Psoas muscle (tissue), 8 donors: ENCODE results near the gene IL1R1. TPM values are rescaled to one million over a fixed set of nuclear protein-coding genes. Genes with fewer than 3 reads are reported as not detected.

Experiments used
- ATAC-seq, 4 donors: fragments of 200-7000 bp; cut with Tn5 transposase; one replicate each; pipeline ENCODE4 v1.9.1; 2020; ENCODE audit warnings: moderate library complexity in 3 of 4, mild to moderate bottlenecking in 2 of 4
- DNase-seq, 2 donors: peaks; one replicate each; pipeline ENCODE4 v3.0.0-alpha.2; 2020
- H3K27ac ChIP-seq: fragments of 200-600 bp; one replicate; pipeline ENCODE4 v1.8.0; 2022
- H3K27me3 ChIP-seq, 3 donors: fragments of 200-600 bp in 1 of 3; one replicate each; pipeline versions ENCODE4 v1.6.1 to v1.8.0; 2013 to 2022; ENCODE audit warnings: low read length in 2 of 3, mild to moderate bottlenecking in 2 of 3, moderate library complexity in 1 of 3; ENCODE audit not compliant: insufficient read depth in 3 of 3
- H3K36me3 ChIP-seq, 2 donors: fragments of 200-600 bp in 1 of 2; one replicate each; pipeline versions ENCODE4 v1.6.1 to v1.8.0; 2013 to 2022; ENCODE audit warnings: low read depth in 1 of 2, mild to moderate bottlenecking in 1 of 2, moderate library complexity in 1 of 2; ENCODE audit not compliant: insufficient read depth in 1 of 2
- H3K4me1 ChIP-seq: fragments of 200-600 bp; one replicate; pipeline ENCODE4 v1.8.0; 2022
- H3K4me3 ChIP-seq: fragments of 200-600 bp; one replicate; pipeline ENCODE4 v1.8.0; 2022; ENCODE audit warnings: mild to moderate bottlenecking
- H3K9me3 ChIP-seq: fragments of 200-600 bp; one replicate; pipeline ENCODE4 v1.8.0; 2022
- CTCF ChIP-seq: fragments of 200-600 bp; IDR thresholded peaks from one replicate; pipeline ENCODE4 v1.8.0; 2022; ENCODE audit warnings: antibody characterized with exemption
- WGBS, 3 donors: extraction: QIAGEN DNeasy Blood & Tissue Kit; methylation state at CpG; one replicate each; pipeline versions ENCODE4 v1.1.6 to v1.1.7; 2013; 5-methylcytosine and 5-hydroxymethylcytosine counted together
- intact Hi-C, 2 donors: fragments of 100-400 bp; cut with DNase I; formaldehyde crosslinking; loops; one replicate each; pipeline versions ENCODE4 v1.11.0 to v1.14.2; 2022
- polyA plus RNA-seq, 3 donors: library from polyadenylated mRNA; stranded (reverse); fragments of 200-250 nt; gene quantifications; one replicate each; pipeline ENCODE4 v1.2.3, GENCODE V29; 2013
- total RNA-seq, 4 donors: library from RNA; stranded (reverse); fragmentation: NEBNext Ultra II Directional in 2 of 4; extraction: Animal tissue kit (Norgen Biotek cat#: 25700) in 2 of 4; gene quantifications; one replicate each; pipeline versions ENCODE4 v1.2.1 to v1.2.4, GENCODE V29; 2021 to 2023
- donor health status: healthy with polysubstance abuse.
- donor health status: DM: no; HTN: no; CAD: no; lungs with moderate emphysema.
- donor health status: Bipolar disorder and iron deficiency.
- donor health status: healthy.
- donor health status: DM: yes; HTN: yes; CAD: no.
- donor health status: DM: no; HTN: no; CAD: no.
- donor health status: DM: no; HTN: no; CAD: no.
- donor health status: DM: yes; HTN: yes; CAD: no.

The IL1R1 gene
- total and polyA plus RNA-seq, 7 donors = 10.4 to 39.8 (median 15.9) TPM

- no peak for DNase-seq
- intact Hi-C loops = no loop called here
- 81 to 89% (median 83%) methylated on average over 4 of the region's 4 CpGs for WGBS, 3 donors
Observed at GRCh38 chr2:102138331-102138730, 4.2 kb upstream of the IL1R1 start.

GRCh38 chr2:102139851-102140250, 2.7 kb upstream of the IL1R1 start:
- Histone ChIP-seq H3K9me3 (no peaks in the 10 kb centered on the region), H3K4me1 (peaks cover 14% of the 10 kb centered on the region), H3K4me3 (no peak overlapping the region), H3K36me3 (no peaks in the 10 kb centered on the region), H3K27me3 (no peaks in the 10 kb centered on the region), H3K27ac (no peak overlapping the region)
- no peak for DNase-seq
- ATAC-seq = no peak
- TF ChIP-seq CTCF = no peak
- WGBS, 3 donors = 64 to 67% (median 66%) methylated on average over 1 of the region's 1 CpG
- intact Hi-C loops = loop anchor here in 1 of 2 donors (5.0 kb wide), 1 partner anchor 38 kb away; no protein-coding TSS in a partner anchor

More at GRCh38 chr2:102138331-102138730, 4.2 kb upstream of the IL1R1 start:
- no peak overlapping the region for H3K4me3 ChIP-seq
- no peaks in the 10 kb centered on the region for H3K27me3 ChIP-seq
- peaks cover 12% of the 10 kb centered on the region for H3K4me1 ChIP-seq
- no peak for ATAC-seq
- H3K9me3 ChIP-seq = no peaks in the 10 kb centered on the region
- H3K36me3 ChIP-seq = no peaks in the 10 kb centered on the region
- no peak for TF ChIP-seq CTCF
- no peak overlapping the region for H3K27ac ChIP-seq

GRCh38 chr2:102140377-102140776, 2.2 kb upstream of the IL1R1 start:
- intact Hi-C loops = loop anchor here in 1 of 2 donors (5.0 kb wide), 1 partner anchor 38 kb away; no protein-coding TSS in a partner anchor
- peak overlapping the region; percentile 92 for H3K27ac ChIP-seq
- H3K36me3 ChIP-seq = no peaks in the 10 kb centered on the region
- no peak overlapping the region for H3K4me3 ChIP-seq
- no peak for TF ChIP-seq CTCF
- no peaks in the 10 kb centered on the region for H3K9me3 ChIP-seq
- no peak for DNase-seq
- 92 to 99% (median 96%) methylated on average over 2 of the region's 2 CpGs for WGBS, 3 donors
- no peak for ATAC-seq
- peaks cover 14% of the 10 kb centered on the region for H3K4me1 ChIP-seq
- no peaks in the 10 kb centered on the region for H3K27me3 ChIP-seq

GRCh38 chr2:102141011-102141943, 1.3 kb upstream of the IL1R1 start:
- H3K27ac ChIP-seq = peak overlapping the region; percentile 92
- peaks cover 7% of the 10 kb centered on the region for H3K9me3 ChIP-seq
- H3K4me3 ChIP-seq = peak overlapping the region; percentile 87
- peaks cover 14% of the 10 kb centered on the region for H3K4me1 ChIP-seq
- WGBS, 3 donors = 45 to 58% (median 49%) methylated on average over 15 of the region's 15 CpGs
- no peaks in the 10 kb centered on the region for H3K27me3 ChIP-seq
- DNase-seq (no peak), ATAC-seq (peak in 3 of 4 donors; percentile 15 to 26 (median 24))
- no peaks in the 10 kb centered on the region for H3K36me3 ChIP-seq
- no peak for TF ChIP-seq CTCF
- intact Hi-C loops = loop anchor here in 1 of 2 donors (5.0 kb wide), 1 partner anchor 39 kb away; no protein-coding TSS in a partner anchor
